ENCODE measurements around the gene THSD4. TPM values are rescaled to one million over a fixed set of nuclear protein-coding genes. Genes with fewer than 3 reads are reported as not detected.
A peak's percentile ranks its signal among the peaks of the same experiment; 100 is the strongest.

THSD4 gene
- total and polyA plus RNA-seq, 2 of the 8 experiments (the other 6 are each of a cell fraction or from before 2014, with no cell fraction given), result 2.5 to 6.2 TPM

DNA sequence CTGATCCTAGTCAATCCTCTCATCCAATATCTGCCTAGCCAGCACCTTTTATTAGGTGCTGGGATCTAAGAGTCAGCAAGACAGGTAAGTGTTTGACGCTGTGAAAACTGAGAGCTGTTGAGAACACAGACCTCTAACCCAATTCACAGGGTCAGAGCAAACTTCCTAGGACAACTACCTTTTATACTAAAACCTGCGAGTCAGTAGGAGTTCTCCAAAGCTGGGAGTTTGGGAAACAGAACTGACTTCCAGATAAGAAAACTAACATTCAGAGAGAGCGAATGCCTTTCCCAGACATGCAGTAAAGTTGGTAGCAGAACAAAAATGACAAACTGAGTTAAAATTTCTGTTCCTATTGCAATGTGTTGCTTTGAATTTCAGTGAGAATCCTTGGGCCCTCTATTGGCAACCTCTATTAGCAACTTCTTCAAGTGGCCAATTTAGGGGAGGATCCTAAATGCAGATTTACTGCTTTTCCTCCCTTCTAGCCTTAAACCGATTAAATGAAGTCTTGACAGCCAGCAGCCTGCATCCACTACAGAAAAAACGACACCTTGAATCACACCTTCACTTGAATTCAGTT lies 706.4 kb downstream of the THSD4 start:
- H3K23ac ChIP-seq (ENCODE audit: insufficient read length), result no peak overlapping the region
- WGBS, 2 experiments (ENCODE audit: extremely low coverage in 1 of 2, insufficient coverage in 1 of 2, insufficient read length in 1 of 2, insufficient replicate concordance in 2 of 2, low coverage in 1 of 2, low lambda C conversion rate in 2 of 2, missing lambda C conversion rate in 1 of 2), result 97% methylated on average over 5 of the region's 5 CpGs; no CpG with 5 or more reads in 1 of the 2 experiments

More for the DNA sequence above, 706.4 kb downstream of the THSD4 start:
- FAIRE-seq, result no peak
- Histone ChIP-seq H3K9me3 (ENCODE audit: insufficient read depth in 2 of 2, low read depth in 1 of 2, low read length in 1 of 2) (peaks cover 9 to 21% of the 10 kb centered on the region in 2 experiments; a peak in 3 of 4 replicates), H4K5ac (ENCODE audit: insufficient read length, low read depth, low read length) (no peak overlapping the region), H3K27ac (ENCODE audit: low read depth, low read length) (no peak overlapping the region), H3K9ac (replicated peaks in 1 of 4; ENCODE audit: extremely low read depth in 1 of 4, low read depth in 3 of 4, low read length in 3 of 4) (no peak overlapping the region), H2BK20ac (ENCODE audit: low read length) (no peak overlapping the region), H2BK5ac (ENCODE audit: low read depth, low read length) (no peak overlapping the region), H3K4me1 (replicated peaks in 1 of 4; ENCODE audit: control insufficient read depth in 3 of 4, insufficient read depth in 4 of 4, low read length in 3 of 4) (peaks cover 0 to 9% (median 4%) of the 10 kb centered on the region in 4 experiments; a peak in 4 of 7 replicates), H3K18ac (ENCODE audit: extremely low read depth, low read length) (no peak overlapping the region), H3K4me2 (ENCODE audit: insufficient read depth in 1 of 2, low read depth in 2 of 2, low read length in 2 of 2) (no peak overlapping the region), H3K27me3 (replicated peaks in 1 of 4; ENCODE audit: control insufficient read depth in 3 of 4, extremely low read depth in 1 of 4, insufficient read depth in 3 of 4, low read length in 3 of 4) (no peaks in the 10 kb centered on the region), H3K4me3 (ENCODE audit: extremely low read depth in 1 of 4, insufficient read depth in 2 of 4, low read depth in 3 of 4, low read length in 4 of 4) (no peak overlapping the region), H3K56ac (replicated peaks; ENCODE audit: insufficient read length, low read depth, low read length) (no peak overlapping the region), H2AK5ac (ENCODE audit: low read depth, low read length) (no peak overlapping the region), H4K20me1 (replicated peaks in 1 of 2; ENCODE audit: control insufficient read depth in 1 of 2, insufficient read depth in 2 of 2, low read length in 2 of 2) (no peaks in the 10 kb centered on the region), H4K8ac (ENCODE audit: extremely low read depth, insufficient read depth, low read length) (no peak overlapping the region), H2BK15ac (ENCODE audit: low read length) (no peak overlapping the region), H3K14ac (ENCODE audit: insufficient read length) (no peak overlapping the region), H2BK12ac (ENCODE audit: low read depth, low read length) (no peak overlapping the region), H3K79me1 (ENCODE audit: low read depth, low read length) (no peaks in the 10 kb centered on the region), H3K79me2 (ENCODE audit: control insufficient read depth in 1 of 2, insufficient read depth in 2 of 2, low read length in 2 of 2) (no peaks in the 10 kb centered on the region), H2AFZ (ENCODE audit: low read length) (no peak overlapping the region), H3K23me2 (ENCODE audit: low read depth, low read length) (no peaks in the 10 kb centered on the region), H3K4ac (replicated peaks; ENCODE audit: insufficient read length, low read depth, low read length) (no peak overlapping the region), H4K91ac (replicated peaks; ENCODE audit: insufficient read length, low read length) (no peak overlapping the region), H3K36me3 (ENCODE audit: control insufficient read depth in 2 of 4, insufficient read depth in 4 of 4, low read length in 3 of 4) (peaks cover 0 to 19% (median 3%) of the 10 kb centered on the region in 4 experiments; a peak in 3 of 8 replicates), H2BK120ac (replicated peaks; ENCODE audit: low read depth, low read length) (no peak overlapping the region)
- ChIA-PET POLR2A (ENCODE audit: partially characterized antibody) (interaction anchor here (0.6 kb wide), 1 partner anchor 1072 kb away, joined by 3 read pairs; no protein-coding TSS in a partner anchor), CTCF (ENCODE audit: partially characterized antibody) (no interaction called here)
- TF ChIP-seq TEAD4 (IDR thresholded peaks at IDR 0.05; ENCODE audit: low read depth, low read length), result no peak
- peak; percentile 82 for TF ChIP-seq ZNF274 (IDR thresholded peaks at IDR 0.05; ENCODE audit: borderline replicate concordance, extremely low read depth, low read length)
- no peak for DNase-seq (ENCODE audit: low read depth in 1 of 2, low spot score in 2 of 2)

All from H1 (cell line).